HepG2 (cell line): ENCODE results near the gene RFC1. TPM values are rescaled to one million over a fixed set of nuclear protein-coding genes. Genes with fewer than 3 reads are reported as not detected.

Experiments used
- AKAP8 ChIP-seq: sonication (generic); formaldehyde crosslinking; IDR thresholded peaks from 2 replicates; pipeline ENCODE4 v1.5.1; 2020; ENCODE audit warnings: mild to moderate bottlenecking, missing genetic modification reagents
- CEBPG ChIP-seq: IDR thresholded peaks from 2 replicates; pipeline ENCODE4 v1.6.1; 2016
- HDAC1 ChIP-seq: sonication (generic); formaldehyde crosslinking; IDR thresholded peaks from 2 replicates; pipeline ENCODE4 v1.5.1; 2020; ENCODE audit warnings: mild to moderate bottlenecking, missing genetic modification reagents
- HDAC2 ChIP-seq: sonication (generic); formaldehyde crosslinking; IDR thresholded peaks from 2 replicates; pipeline ENCODE4 v1.4.0; 2020; ENCODE audit warnings: missing genetic modification reagents
- KLF13 ChIP-seq: sonication (generic); formaldehyde crosslinking; IDR thresholded peaks from 2 replicates; pipeline ENCODE4 v1.4.0; 2020; ENCODE audit warnings: mild to moderate bottlenecking, missing genetic modification reagents
- KLF15 ChIP-seq: sonication (generic); formaldehyde crosslinking; IDR thresholded peaks from 2 replicates; pipeline ENCODE4 v1.8.1; 2023; ENCODE audit warnings: borderline replicate concordance, mild to moderate bottlenecking, inconsistent platforms, missing genetic modification reagents, mixed read lengths
- NFYB ChIP-seq: sonication (generic); formaldehyde crosslinking; IDR thresholded peaks from 2 replicates; pipeline ENCODE4 v1.4.0; 2020; ENCODE audit warnings: missing genetic modification reagents
- PATZ1 ChIP-seq: sonication (generic); formaldehyde crosslinking; IDR thresholded peaks from 2 replicates; pipeline ENCODE4 v1.4.0; 2020; ENCODE audit warnings: missing genetic modification reagents
- PCBP1 ChIP-seq: fragments of 200-400 bp; formaldehyde crosslinking; IDR thresholded peaks from 2 replicates; pipeline ENCODE4 v1.6.1; 2017; ENCODE audit warnings: mild to moderate bottlenecking, low read depth, low read length, borderline replicate concordance
- SOX13 ChIP-seq, 3 experiments: fragments of 450-650 bp in 1 of 3; sonication (generic) in 1 of 3; formaldehyde crosslinking in 1 of 3; IDR thresholded peaks in 2 of 3; conservative IDR thresholded peaks in 1 of 3; 2 replicates each; pipeline versions ENCODE4 v1.5.0 to v1.6.1; 2016 to 2020; ENCODE audit warnings: antibody characterized with exemption in 1 of 3, mild to moderate bottlenecking in 1 of 3, missing compliant biosample characterization in 1 of 3, missing genetic modification reagents in 1 of 3, moderate library complexity in 1 of 3
- ZNF264 ChIP-seq: sonication (generic); formaldehyde crosslinking; IDR thresholded peaks from 2 replicates; pipeline ENCODE4 v1.4.0; 2020; ENCODE audit warnings: missing genetic modification reagents
- ZNF275 ChIP-seq: sonication (generic); formaldehyde crosslinking; IDR thresholded peaks from 2 replicates; pipeline ENCODE4 v1.8.0; 2022; ENCODE audit warnings: missing genetic modification reagents, mild to moderate bottlenecking, inconsistent platforms, borderline replicate concordance
- ZNF331 ChIP-seq: sonication (generic); formaldehyde crosslinking; IDR thresholded peaks from 2 replicates; pipeline ENCODE4 v1.4.0; 2020; ENCODE audit warnings: missing genetic modification reagents
- ZNF790 ChIP-seq: sonication (generic); formaldehyde crosslinking; IDR thresholded peaks from 2 replicates; pipeline ENCODE4 v1.8.0; 2022; ENCODE audit warnings: missing genetic modification reagents, mild to moderate bottlenecking, borderline replicate concordance
- ZNF883 ChIP-seq: sonication (generic); formaldehyde crosslinking; IDR thresholded peaks from 2 replicates; pipeline ENCODE4 v1.5.1; 2020; ENCODE audit warnings: mild to moderate bottlenecking, missing genetic modification reagents; ENCODE audit errors: not compliant biosample characterization
- polyA plus RNA-seq, 8 experiments: library from polyadenylated mRNA; depleted of rRNA in 3 of 8; stranded (reverse) in 7 of 8; unstranded in 1 of 8; fragments of >200 nt; fragmentation: Illumina TruSeq in 4 of 8; extraction: Trizol in 4 of 8; gene quantifications; 2 replicates each; pipeline versions ENCODE4 v1.2.1 to v1.2.3, GENCODE V29; 2011 to 2016; ENCODE audit warnings: low read depth in 4 of 8, missing spikeins in 1 of 8, mixed read lengths in 1 of 8; ENCODE audit not compliant: insufficient read depth in 1 of 8
- total RNA-seq, 5 experiments: library from RNA; depleted of rRNA; stranded (reverse); fragments of >200 nt; fragmentation: Illumina TruSeq; extraction: Trizol; gene quantifications; 2 replicates each; pipeline ENCODE4 v1.2.3, GENCODE V29; 2016; ENCODE audit warnings: low read depth in 1 of 5
- TF ChIP-seq, protein P1 (sequence below): sonication (generic); formaldehyde crosslinking; IDR thresholded peaks from 2 replicates; pipeline ENCODE4 v1.4.0; 2020; ENCODE audit warnings: missing genetic modification reagents, mild to moderate bottlenecking, borderline replicate concordance
- TF ChIP-seq, protein P2 (sequence below): IDR thresholded peaks from 2 replicates; pipeline ENCODE4 v1.6.1; 2016
- TF ChIP-seq, protein P3 (sequence below), 2 experiments: fragments of 450-650 bp in 1 of 2; sonication (generic) in 1 of 2; formaldehyde crosslinking; IDR thresholded peaks; 2 replicates each; pipeline versions ENCODE4 v1.5.0 to v1.8.0; 2020 to 2022; ENCODE audit warnings: mild to moderate bottlenecking in 1 of 2, missing genetic modification reagents in 1 of 2

RFC1 gene
- total and polyA plus RNA-seq, 2 of the 13 experiments (the other 11 are each of a cell fraction or from before 2014, with no cell fraction given) = 15.9 to 78.8 TPM

GRCh38 chr4:39375478-39375877, 9.3 kb upstream of the RFC1 start (continued):
- TF ChIP-seq, protein P1, sequence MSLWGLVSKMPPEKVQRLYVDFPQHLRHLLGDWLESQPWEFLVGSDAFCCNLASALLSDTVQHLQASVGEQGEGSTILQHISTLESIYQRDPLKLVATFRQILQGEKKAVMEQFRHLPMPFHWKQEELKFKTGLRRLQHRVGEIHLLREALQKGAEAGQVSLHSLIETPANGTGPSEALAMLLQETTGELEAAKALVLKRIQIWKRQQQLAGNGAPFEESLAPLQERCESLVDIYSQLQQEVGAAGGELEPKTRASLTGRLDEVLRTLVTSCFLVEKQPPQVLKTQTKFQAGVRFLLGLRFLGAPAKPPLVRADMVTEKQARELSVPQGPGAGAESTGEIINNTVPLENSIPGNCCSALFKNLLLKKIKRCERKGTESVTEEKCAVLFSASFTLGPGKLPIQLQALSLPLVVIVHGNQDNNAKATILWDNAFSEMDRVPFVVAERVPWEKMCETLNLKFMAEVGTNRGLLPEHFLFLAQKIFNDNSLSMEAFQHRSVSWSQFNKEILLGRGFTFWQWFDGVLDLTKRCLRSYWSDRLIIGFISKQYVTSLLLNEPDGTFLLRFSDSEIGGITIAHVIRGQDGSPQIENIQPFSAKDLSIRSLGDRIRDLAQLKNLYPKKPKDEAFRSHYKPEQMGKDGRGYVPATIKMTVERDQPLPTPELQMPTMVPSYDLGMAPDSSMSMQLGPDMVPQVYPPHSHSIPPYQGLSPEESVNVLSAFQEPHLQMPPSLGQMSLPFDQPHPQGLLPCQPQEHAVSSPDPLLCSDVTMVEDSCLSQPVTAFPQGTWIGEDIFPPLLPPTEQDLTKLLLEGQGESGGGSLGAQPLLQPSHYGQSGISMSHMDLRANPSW (CRISPR knock-in tag) = no peak
- TF ChIP-seq, protein P2, sequence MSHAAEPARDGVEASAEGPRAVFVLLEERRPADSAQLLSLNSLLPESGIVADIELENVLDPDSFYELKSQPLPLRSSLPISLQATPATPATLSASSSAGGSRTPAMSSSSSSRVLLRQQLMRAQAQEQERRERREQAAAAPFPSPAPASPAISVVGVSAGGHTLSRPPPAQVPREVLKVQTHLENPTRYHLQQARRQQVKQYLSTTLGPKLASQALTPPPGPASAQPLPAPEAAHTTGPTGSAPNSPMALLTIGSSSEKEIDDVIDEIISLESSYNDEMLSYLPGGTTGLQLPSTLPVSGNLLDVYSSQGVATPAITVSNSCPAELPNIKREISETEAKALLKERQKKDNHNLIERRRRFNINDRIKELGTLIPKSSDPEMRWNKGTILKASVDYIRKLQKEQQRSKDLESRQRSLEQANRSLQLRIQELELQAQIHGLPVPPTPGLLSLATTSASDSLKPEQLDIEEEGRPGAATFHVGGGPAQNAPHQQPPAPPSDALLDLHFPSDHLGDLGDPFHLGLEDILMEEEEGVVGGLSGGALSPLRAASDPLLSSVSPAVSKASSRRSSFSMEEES (CRISPR knock-in tag) = peak; percentile 77
- TF ChIP-seq PATZ1 (CRISPR knock-in tag) (no peak), HDAC1 (CRISPR knock-in tag) (peak; percentile 27; the same call in 1 of the 2 replicates), ZNF790 (no peak), CEBPG (peak; percentile 69), AKAP8 (CRISPR knock-in tag) (no peak), NFYB (CRISPR knock-in tag) (no peak), PCBP1 (no peak), KLF15 (CRISPR knock-in tag) (no peak), KLF13 (CRISPR knock-in tag) (no peak), ZNF275 (no peak), ZNF264 (CRISPR knock-in tag) (peak; percentile 38; the same call in 1 of the 2 replicates), SOX13 (IDR thresholded peaks at IDR 0.05) (peak; percentile 62; the same call in 1 of the 2 replicates), SOX13 (CRISPR knock-in tag; conservative IDR thresholded peaks at IDR 0.05 in 1 of 2, IDR thresholded peaks at IDR 0.05 in 1 of 2) (peak in 1 of 2 experiments; percentile 98; a peak in 2 of 4 replicates), ZNF331 (peak; percentile 73), ZNF883 (CRISPR knock-in tag) (no peak), HDAC2 (CRISPR knock-in tag) (peak; percentile 70)
- TF ChIP-seq, protein P3, sequence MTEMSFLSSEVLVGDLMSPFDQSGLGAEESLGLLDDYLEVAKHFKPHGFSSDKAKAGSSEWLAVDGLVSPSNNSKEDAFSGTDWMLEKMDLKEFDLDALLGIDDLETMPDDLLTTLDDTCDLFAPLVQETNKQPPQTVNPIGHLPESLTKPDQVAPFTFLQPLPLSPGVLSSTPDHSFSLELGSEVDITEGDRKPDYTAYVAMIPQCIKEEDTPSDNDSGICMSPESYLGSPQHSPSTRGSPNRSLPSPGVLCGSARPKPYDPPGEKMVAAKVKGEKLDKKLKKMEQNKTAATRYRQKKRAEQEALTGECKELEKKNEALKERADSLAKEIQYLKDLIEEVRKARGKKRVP (CRISPR knock-in tag; IDR thresholded peaks at IDR 0.05) = 0 out of 4 replicates have a peak, but pooled peaks of 1 of the 2 experiments have one; percentile 50
